ENCODE measurements around the gene PAQR5.

- TF ChIP-seq POLR2AphosphoS5 (IDR thresholded peaks at IDR 0.05; ENCODE audit: low read depth, low read length) (no peak), POLR2A (IDR thresholded peaks at IDR 0.05; ENCODE audit: low read depth, low read length) (no peak), TAF1 (IDR thresholded peaks at IDR 0.05; ENCODE audit: borderline replicate concordance, low read depth, low read length) (no peak)
These were observed 22.7 kb upstream of the PAQR5 start for GRCh38 chr15:69275933-69276560.
